ENCODE data around the gene GPAT3. TPM values are rescaled to one million over a fixed set of nuclear protein-coding genes. Genes with fewer than 3 reads are reported as not detected.
"Not testable (repeated sequence)": the region's sequence is repeated elsewhere in the genome, so short reads cannot be mapped to it uniquely, and the experiment has no call there.

Gene GPAT3
- total RNA-seq, 4 donors from 2014 or later, result 38.3 to 73.5 (median 62.9) TPM

GRCh38 chr4:83498187-83498586 is 37.7 kb upstream of the GPAT3 start:
- DNase-seq, result no peak
- no peaks in the 10 kb centered on the region for H3K4me1 ChIP-seq
- H3K36me3 ChIP-seq, result no peaks in the 10 kb centered on the region
- H3K4me3 ChIP-seq (replicated peaks in 1 of 3), result no peak overlapping the region
- no peaks in the 10 kb centered on the region for H3K9me3 ChIP-seq
- TF ChIP-seq POLR2A (IDR thresholded peaks at IDR 0.05) (no peak), CTCF (IDR thresholded peaks at IDR 0.05) (no peak)
- WGBS, 2 donors, result 97 to 100% methylated on average over 1 of the region's 1 CpG
- no peak overlapping the region for H3K27ac ChIP-seq
- intact Hi-C loops (cut with DNase I), result no loop called here
- no peaks in the 10 kb centered on the region for H3K27me3 ChIP-seq

- H3K27ac ChIP-seq; H3K4me3 ChIP-seq (replicated peaks in 1 of 3); DNase-seq; H3K9me3 ChIP-seq; H3K4me1 ChIP-seq; H3K36me3 ChIP-seq; H3K27me3 ChIP-seq: not testable (repeated sequence)
- 89 to 95% methylated on average over 3 of the region's 3 CpGs for WGBS, 2 donors
- intact Hi-C loops (cut with DNase I), result loop anchor here (10.0 kb wide), 1 partner anchor 1003 kb away; no protein-coding TSS in a partner anchor
Measured at GRCh38 chr4:83501671-83502070, 34.2 kb upstream of the GPAT3 start.

GRCh38 chr4:83503974-83504373 is 31.9 kb upstream of the GPAT3 start:
- TF ChIP-seq POLR2A (IDR thresholded peaks at IDR 0.05), result no peak
- Histone ChIP-seq H3K4me3 (replicated peaks in 1 of 3) (no peak overlapping the region), H3K27ac (peak overlapping the region in 2 of 3 donors; percentile 22 to 26), H3K27me3 (no peaks in the 10 kb centered on the region), H3K4me1 (peaks cover 0 to 8% of the 10 kb centered on the region in 2 donors), H3K36me3 (no peaks in the 10 kb centered on the region), H3K9me3 (no peaks in the 10 kb centered on the region)
- intact Hi-C loops (cut with DNase I), result loop anchor here (10.0 kb wide), 1 partner anchor 1001 kb away; no protein-coding TSS in a partner anchor
- DNase-seq, result no peak

GRCh38 chr4:83504503-83504902 is 31.4 kb upstream of the GPAT3 start:
- H3K4me1 ChIP-seq, result peaks cover 0 to 8% of the 10 kb centered on the region in 2 donors
- no peaks in the 10 kb centered on the region for H3K27me3 ChIP-seq
- no peak overlapping the region for H3K4me3 ChIP-seq (replicated peaks in 1 of 3)
- no peaks in the 10 kb centered on the region for H3K9me3 ChIP-seq
- no peaks in the 10 kb centered on the region for H3K36me3 ChIP-seq
- TF ChIP-seq POLR2A (IDR thresholded peaks at IDR 0.05) (peak in 1 of 2 donors; percentile 13), CTCF (IDR thresholded peaks at IDR 0.05) (no peak)
- intact Hi-C loops (cut with DNase I), result loop anchor here (10.0 kb wide), 1 partner anchor 1000 kb away; no protein-coding TSS in a partner anchor
- peak; percentile 33 to 48 for DNase-seq
- WGBS, 2 donors, result 30 to 45% methylated on average over 4 of the region's 4 CpGs
- peak overlapping the region in 2 of 3 donors; percentile 22 to 26 for H3K27ac ChIP-seq

GRCh38 chr4:83504996-83505395 is 30.9 kb upstream of the GPAT3 start:
- Histone ChIP-seq H3K27ac (peak overlapping the region in 1 of 3 donors; percentile 26), H3K27me3 (no peaks in the 10 kb centered on the region), H3K36me3 (no peaks in the 10 kb centered on the region), H3K4me1 (peaks cover 0 to 8% of the 10 kb centered on the region in 2 donors), H3K4me3 (replicated peaks in 1 of 3) (no peak overlapping the region), H3K9me3 (no peaks in the 10 kb centered on the region)
- no peak for DNase-seq
- intact Hi-C loops (cut with DNase I), result loop anchor here (5.0 to 10.0 kb wide), 2 partner anchors 137 to 1000 kb away; no protein-coding TSS in a partner anchor
- WGBS, 2 donors, result 87 to 95% methylated on average over 10 of the region's 10 CpGs
- TF ChIP-seq POLR2A (IDR thresholded peaks at IDR 0.05) (no peak), CTCF (IDR thresholded peaks at IDR 0.05) (no peak)

- peak; percentile 55 to 70 for DNase-seq
- H3K27ac ChIP-seq; H3K9me3 ChIP-seq; H3K4me3 ChIP-seq (replicated peaks in 1 of 3); H3K36me3 ChIP-seq; H3K4me1 ChIP-seq; H3K27me3 ChIP-seq: not testable (repeated sequence)
- intact Hi-C loops (cut with DNase I), result loop anchor here (5.0 to 10.0 kb wide), 2 partner anchors 133 to 996 kb away; no protein-coding TSS in a partner anchor
- 64 to 67% methylated on average over 3 of the region's 3 CpGs for WGBS, 2 donors
- peak; percentile 62 to 92 (median 84) for TF ChIP-seq CTCF (IDR thresholded peaks at IDR 0.05)
Measured at GRCh38 chr4:83509156-83509585, 26.7 kb upstream of the GPAT3 start.
